ENCODE results near the gene SART1.

Gene SART1

DNA sequence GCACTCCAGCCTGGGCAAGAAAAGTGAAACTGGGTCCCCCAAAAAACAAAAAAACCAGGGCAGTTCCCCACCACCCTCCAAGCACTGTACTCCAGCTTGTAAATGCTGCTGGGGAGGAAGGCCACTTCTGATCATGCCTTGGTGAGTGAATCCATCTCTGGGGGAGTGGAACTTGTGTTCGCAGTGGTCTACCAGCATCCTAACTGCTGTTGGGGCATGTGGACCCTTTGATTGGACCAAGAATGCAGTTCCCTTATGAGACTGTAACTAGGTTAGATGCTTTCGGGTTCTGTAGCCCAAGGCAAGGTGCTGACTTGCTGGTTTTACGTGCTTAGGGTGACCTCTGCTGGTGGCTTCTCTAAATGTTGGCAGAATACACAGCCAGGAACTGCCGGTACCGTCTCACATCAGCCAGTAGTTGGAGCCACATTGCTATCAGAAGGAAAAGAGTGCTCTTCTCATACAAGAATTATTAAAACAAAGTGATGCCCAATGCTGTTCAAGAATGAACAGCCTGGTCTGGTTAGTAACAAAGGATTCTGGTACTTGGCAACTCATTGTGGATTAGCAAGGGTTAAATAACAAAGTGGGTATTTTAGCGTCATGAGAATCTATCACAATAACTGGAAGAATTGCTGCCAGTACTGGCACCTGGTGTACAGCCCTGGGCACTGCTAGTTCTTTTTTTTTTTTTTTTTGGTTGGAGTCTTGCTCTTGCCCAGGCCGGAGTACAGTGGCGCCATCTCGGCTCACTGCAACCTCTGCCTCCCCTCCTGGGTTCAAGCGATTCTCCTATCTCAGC, 27.5 kb downstream of the SART1 start:
- no peaks in the 10 kb centered on the region for H3K36me3 ChIP-seq (ENCODE audit: control insufficient read depth, insufficient read depth, low read length)
- WGBS, 2 experiments, result 51 to 53% methylated on average over 10 of the region's 10 CpGs
- H3K27ac ChIP-seq (ENCODE audit: insufficient read depth, low read depth, low read length, poor library complexity, severe bottlenecking), result peak overlapping the region; percentile 36
- H3K27me3 ChIP-seq (ENCODE audit: control insufficient read depth, insufficient read depth, low read length, poor library complexity, severe bottlenecking), result no peaks in the 10 kb centered on the region
- no peaks in the 10 kb centered on the region for H3K9me3 ChIP-seq (ENCODE audit: control insufficient read depth, low read length)
- no peaks in the 10 kb centered on the region for H3K4me1 ChIP-seq (ENCODE audit: control insufficient read depth, insufficient read depth, low read length)
- H3K4me3 ChIP-seq (ENCODE audit: insufficient read depth, low read depth, low read length), result no peak overlapping the region

DNA sequence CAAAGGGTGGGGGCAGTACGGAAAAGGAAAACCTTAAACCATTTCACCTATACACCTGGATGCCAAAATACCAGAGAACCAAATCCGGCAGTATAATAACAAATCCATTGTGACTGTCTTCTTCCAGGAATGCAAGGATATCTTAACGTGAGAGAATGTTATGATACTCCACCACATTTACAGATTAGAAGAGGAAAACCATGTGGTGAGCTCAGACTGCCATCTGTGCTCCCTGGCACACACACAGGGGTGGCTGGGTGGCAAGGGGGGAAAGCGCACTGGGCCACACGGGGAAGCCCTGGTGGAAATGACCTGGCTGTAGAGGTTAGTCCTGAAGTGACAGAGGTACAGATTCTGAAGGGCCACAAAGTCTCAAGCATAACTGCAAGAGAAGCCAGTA, 30.5 kb downstream of the SART1 start:
- no peaks in the 10 kb centered on the region for H3K27me3 ChIP-seq (ENCODE audit: control insufficient read depth, insufficient read depth, low read length, poor library complexity, severe bottlenecking)
- no peaks in the 10 kb centered on the region for H3K4me1 ChIP-seq (ENCODE audit: control insufficient read depth, insufficient read depth, low read length)
- no peak overlapping the region for H3K27ac ChIP-seq (ENCODE audit: insufficient read depth, low read depth, low read length, poor library complexity, severe bottlenecking)
- no peak overlapping the region for H3K4me3 ChIP-seq (ENCODE audit: insufficient read depth, low read depth, low read length)
- peaks cover 5% of the 10 kb centered on the region for H3K36me3 ChIP-seq (ENCODE audit: control insufficient read depth, insufficient read depth, low read length)
- H3K9me3 ChIP-seq (ENCODE audit: control insufficient read depth, low read length), result no peaks in the 10 kb centered on the region
- WGBS, 2 experiments, result 93 to 94% methylated on average over 4 to 5 of the region's 5 CpGs

DNA sequence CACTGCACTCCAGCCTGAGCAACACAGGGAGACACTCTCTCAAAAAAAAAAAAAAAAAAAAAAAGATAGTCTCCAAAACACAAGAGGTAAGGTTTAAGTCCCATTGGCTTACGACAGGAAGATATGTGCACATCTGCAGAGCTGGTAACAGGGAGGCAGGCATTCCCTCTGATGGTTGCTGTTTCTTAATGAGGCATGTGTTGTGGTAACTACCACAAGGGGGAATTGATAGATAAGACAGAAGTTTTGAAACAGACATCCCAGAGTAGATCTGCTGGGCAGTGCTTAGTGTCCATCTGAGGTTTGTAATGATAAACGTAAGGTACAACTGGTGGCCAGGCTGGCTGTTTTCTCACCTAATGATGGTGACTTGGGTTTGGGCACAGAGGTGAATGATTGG, 35.8 kb downstream of the SART1 start:
- no peak overlapping the region for H3K4me3 ChIP-seq (ENCODE audit: insufficient read depth, low read depth, low read length)
- H3K27me3 ChIP-seq (ENCODE audit: control insufficient read depth, insufficient read depth, low read length, poor library complexity, severe bottlenecking), result no peaks in the 10 kb centered on the region
- WGBS, 2 experiments, result 95 to 96% methylated on average over 2 of the region's 2 CpGs
- no peaks in the 10 kb centered on the region for H3K4me1 ChIP-seq (ENCODE audit: control insufficient read depth, insufficient read depth, low read length)
- H3K36me3 ChIP-seq (ENCODE audit: control insufficient read depth, insufficient read depth, low read length), result peaks cover 27% of the 10 kb centered on the region
- H3K9me3 ChIP-seq (ENCODE audit: control insufficient read depth, low read length), result no peaks in the 10 kb centered on the region
- no peak overlapping the region for H3K27ac ChIP-seq (ENCODE audit: insufficient read depth, low read depth, low read length, poor library complexity, severe bottlenecking)

DNA sequence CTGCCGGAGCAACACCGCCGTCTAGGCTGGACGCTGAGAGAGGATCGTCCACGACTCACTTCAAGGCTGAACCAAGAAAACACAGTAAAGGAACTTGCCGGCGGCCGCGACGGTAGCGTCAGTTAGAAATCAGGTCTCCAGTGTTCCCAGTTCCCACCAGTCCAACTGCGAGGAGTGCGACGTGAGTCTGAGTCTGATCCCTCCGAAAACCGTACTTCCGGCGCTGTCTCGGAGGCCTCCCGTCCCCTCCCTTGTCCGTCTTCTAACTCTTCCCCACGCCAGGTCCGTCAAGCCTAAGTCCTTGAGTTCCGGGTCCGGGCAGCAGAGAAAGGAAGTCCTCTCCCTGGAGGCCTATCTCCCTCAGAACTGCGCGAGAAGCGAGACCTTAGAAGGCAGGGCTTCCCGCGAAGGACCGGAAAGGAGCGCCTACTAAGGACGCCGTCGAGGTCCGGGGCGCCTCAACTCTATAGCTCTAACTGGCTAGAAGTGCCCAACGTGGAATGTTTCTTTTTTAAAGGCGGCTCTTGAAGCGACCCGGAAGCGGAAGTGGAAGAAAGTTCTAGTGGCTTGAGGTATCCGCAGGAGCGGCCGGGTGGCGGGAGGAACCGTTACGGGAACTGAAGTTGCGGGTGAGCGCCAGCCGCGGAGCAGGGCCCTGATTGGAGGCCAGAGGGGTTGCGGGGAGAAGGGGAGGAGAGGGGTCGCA, 40.6 kb downstream of the SART1 start, which contains the start of the genes BANF1 and EIF1AD:
BANF1 (plus strand) TSS at position 562 of the 706 bp plus-strand sequence. CDS start 748 bp downstream, outside the sequence.
EIF1AD (minus strand) TSS at position 216 of the 706 bp plus-strand sequence. CDS start 1,768 bp downstream, outside the sequence.
- H3K27me3 ChIP-seq (ENCODE audit: control insufficient read depth, insufficient read depth, low read length, poor library complexity, severe bottlenecking), result no peaks in the 10 kb centered on the region
- H3K27ac ChIP-seq (ENCODE audit: insufficient read depth, low read depth, low read length, poor library complexity, severe bottlenecking), result peak within 1 kb of the TSS; percentile 96
- H3K4me1 ChIP-seq (ENCODE audit: control insufficient read depth, insufficient read depth, low read length), result peaks cover 4% of the 10 kb centered on the region
- no peaks in the 10 kb centered on the region for H3K9me3 ChIP-seq (ENCODE audit: control insufficient read depth, low read length)
- H3K4me3 ChIP-seq (ENCODE audit: insufficient read depth, low read depth, low read length), result peak within 1 kb of the TSS; percentile 96
- H3K36me3 ChIP-seq (ENCODE audit: control insufficient read depth, insufficient read depth, low read length), result peaks cover 38% of the 10 kb centered on the region
- 0% methylated on average over 55 of the region's 55 CpGs for WGBS, 2 experiments

DNA sequence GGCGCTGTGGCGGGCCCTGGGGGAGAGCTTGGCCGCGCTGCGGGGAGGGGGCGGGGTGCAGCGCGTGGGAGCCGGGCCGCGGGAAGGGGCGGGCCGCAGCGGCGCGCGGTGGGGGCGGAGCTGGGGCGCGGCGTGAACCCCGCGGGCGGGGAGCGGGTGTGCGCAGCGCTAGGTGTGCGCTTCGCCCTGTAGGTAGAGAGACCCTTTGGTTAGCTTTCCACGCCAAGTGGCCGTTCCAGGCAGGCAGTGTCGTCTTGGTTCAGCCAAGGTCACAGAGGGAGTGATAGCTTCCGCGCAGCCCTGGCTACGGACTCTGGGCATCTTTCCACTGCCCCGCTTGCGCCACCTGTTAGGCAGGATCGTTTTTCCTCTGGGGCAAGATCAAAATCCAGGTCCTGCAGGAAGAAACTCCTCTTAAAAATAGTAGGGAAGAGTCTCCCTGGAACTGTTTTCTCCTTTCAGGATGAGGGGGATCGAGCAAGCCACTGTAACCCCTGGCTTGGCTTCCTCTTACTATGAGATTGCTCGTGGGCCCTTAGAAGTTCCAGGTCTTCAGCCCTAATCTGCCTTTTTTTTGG, 41.2 kb downstream of the SART1 start:
- Histone ChIP-seq H3K9me3 (ENCODE audit: control insufficient read depth, low read length) (no peaks in the 10 kb centered on the region), H3K36me3 (ENCODE audit: control insufficient read depth, insufficient read depth, low read length) (peaks cover 36% of the 10 kb centered on the region), H3K27ac (ENCODE audit: insufficient read depth, low read depth, low read length, poor library complexity, severe bottlenecking) (peak overlapping the region; percentile 96), H3K4me3 (ENCODE audit: insufficient read depth, low read depth, low read length) (peak overlapping the region; percentile 96), H3K27me3 (ENCODE audit: control insufficient read depth, insufficient read depth, low read length, poor library complexity, severe bottlenecking) (no peaks in the 10 kb centered on the region), H3K4me1 (ENCODE audit: control insufficient read depth, insufficient read depth, low read length) (peaks cover 7% of the 10 kb centered on the region)
- 1% methylated on average over 40 of the region's 40 CpGs for WGBS, 2 experiments

DNA sequence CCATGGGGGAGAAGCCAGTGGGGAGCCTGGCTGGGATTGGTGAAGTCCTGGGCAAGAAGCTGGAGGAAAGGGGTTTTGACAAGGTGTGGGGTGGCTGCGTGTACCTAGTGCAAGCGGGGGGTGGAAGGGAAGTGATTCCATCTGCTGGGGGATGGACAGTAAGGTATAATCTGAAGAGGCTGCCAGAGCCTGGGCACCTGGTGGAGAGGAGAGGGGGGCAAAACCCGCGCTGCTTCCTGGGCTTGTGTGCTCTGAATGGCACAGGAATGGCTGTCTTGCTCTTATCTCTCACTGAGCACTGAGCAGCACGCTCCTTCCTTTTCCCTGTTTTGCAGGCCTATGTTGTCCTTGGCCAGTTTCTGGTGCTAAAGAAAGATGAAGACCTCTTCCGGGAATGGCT, 41.8 kb downstream of the SART1 start:
- Histone ChIP-seq H3K36me3 (ENCODE audit: control insufficient read depth, insufficient read depth, low read length) (peaks cover 31% of the 10 kb centered on the region), H3K27ac (ENCODE audit: insufficient read depth, low read depth, low read length, poor library complexity, severe bottlenecking) (no peak overlapping the region), H3K9me3 (ENCODE audit: control insufficient read depth, low read length) (no peaks in the 10 kb centered on the region), H3K4me1 (ENCODE audit: control insufficient read depth, insufficient read depth, low read length) (peaks cover 7% of the 10 kb centered on the region), H3K27me3 (ENCODE audit: control insufficient read depth, insufficient read depth, low read length, poor library complexity, severe bottlenecking) (no peaks in the 10 kb centered on the region), H3K4me3 (ENCODE audit: insufficient read depth, low read depth, low read length) (peak overlapping the region; percentile 96)
- 88 to 91% methylated on average over 6 of the region's 6 CpGs for WGBS, 2 experiments

DNA sequence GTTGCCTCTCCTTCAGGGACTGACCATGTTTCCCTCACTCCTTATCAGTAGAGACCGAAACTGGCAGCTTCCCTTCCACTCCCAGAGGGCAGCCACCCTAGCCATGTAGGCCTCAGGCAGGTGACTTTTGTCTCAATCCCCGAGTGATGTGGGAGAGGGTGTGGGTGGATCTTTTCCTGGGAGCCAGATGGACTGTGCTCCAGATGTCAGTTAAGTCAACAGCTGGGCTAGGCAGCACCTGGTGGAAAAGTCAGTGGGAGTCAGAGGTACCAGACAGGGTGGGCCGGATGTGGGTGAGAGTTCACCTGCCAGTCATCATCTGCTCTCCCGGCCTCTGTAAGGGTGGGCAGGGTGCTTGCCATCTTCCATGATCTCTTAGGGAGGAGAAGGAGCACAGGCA, 42.7 kb downstream of the SART1 start:
- Histone ChIP-seq H3K27ac (ENCODE audit: insufficient read depth, low read depth, low read length, poor library complexity, severe bottlenecking) (no peak overlapping the region), H3K27me3 (ENCODE audit: control insufficient read depth, insufficient read depth, low read length, poor library complexity, severe bottlenecking) (no peaks in the 10 kb centered on the region), H3K4me1 (ENCODE audit: control insufficient read depth, insufficient read depth, low read length) (peaks cover 7% of the 10 kb centered on the region), H3K36me3 (ENCODE audit: control insufficient read depth, insufficient read depth, low read length) (peaks cover 23% of the 10 kb centered on the region), H3K4me3 (ENCODE audit: insufficient read depth, low read depth, low read length) (no peak overlapping the region), H3K9me3 (ENCODE audit: control insufficient read depth, low read length) (no peaks in the 10 kb centered on the region)
- 96 to 97% methylated on average over 4 of the region's 4 CpGs for WGBS, 2 experiments

DNA sequence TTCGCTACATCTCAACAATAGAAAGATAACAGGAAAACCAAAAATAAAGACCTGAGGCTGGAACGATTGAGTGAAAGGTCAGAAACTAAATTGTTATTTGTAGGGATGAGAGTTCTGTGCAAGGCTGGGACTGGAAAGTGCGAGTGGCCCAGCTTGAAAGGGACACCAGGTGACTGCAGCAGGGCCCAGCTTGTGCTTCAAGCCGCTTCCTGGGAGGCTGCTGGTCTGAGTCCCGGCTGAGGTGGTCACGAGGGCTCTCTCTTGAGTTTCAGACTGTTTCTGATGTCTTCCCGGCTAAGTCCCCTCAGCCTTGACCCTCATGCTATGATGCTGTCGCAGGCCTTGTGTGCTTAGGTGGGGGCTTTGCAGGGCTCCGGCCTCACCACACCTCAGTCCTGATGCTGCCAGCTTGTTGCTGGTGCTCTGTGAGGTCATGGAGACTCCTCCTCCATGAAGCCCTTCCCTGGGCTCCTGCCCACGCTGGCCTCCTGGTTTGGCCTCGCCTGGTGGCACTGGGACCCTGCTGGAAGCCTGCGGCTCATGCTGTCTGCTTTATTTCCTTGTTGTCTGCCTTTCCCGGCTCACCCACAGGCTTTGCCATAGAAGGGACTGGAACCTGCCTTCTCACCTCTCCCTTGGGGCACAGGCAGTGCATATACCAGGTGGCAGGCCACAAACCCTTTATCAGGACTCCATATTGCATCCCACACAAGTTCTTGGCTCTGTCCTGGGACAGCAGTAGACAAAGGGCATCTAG, 44.8 kb downstream of the SART1 start:
- peaks cover 16% of the 10 kb centered on the region for H3K36me3 ChIP-seq (ENCODE audit: control insufficient read depth, insufficient read depth, low read length)
- H3K27ac ChIP-seq (ENCODE audit: insufficient read depth, low read depth, low read length, poor library complexity, severe bottlenecking), result no peak overlapping the region
- 85 to 86% methylated on average over 13 of the region's 13 CpGs for WGBS, 2 experiments
- H3K9me3 ChIP-seq (ENCODE audit: control insufficient read depth, low read length), result no peaks in the 10 kb centered on the region
- peaks cover 4% of the 10 kb centered on the region for H3K27me3 ChIP-seq (ENCODE audit: control insufficient read depth, insufficient read depth, low read length, poor library complexity, severe bottlenecking)
- no peak overlapping the region for H3K4me3 ChIP-seq (ENCODE audit: insufficient read depth, low read depth, low read length)
- H3K4me1 ChIP-seq (ENCODE audit: control insufficient read depth, insufficient read depth, low read length), result peaks cover 7% of the 10 kb centered on the region

DNA sequence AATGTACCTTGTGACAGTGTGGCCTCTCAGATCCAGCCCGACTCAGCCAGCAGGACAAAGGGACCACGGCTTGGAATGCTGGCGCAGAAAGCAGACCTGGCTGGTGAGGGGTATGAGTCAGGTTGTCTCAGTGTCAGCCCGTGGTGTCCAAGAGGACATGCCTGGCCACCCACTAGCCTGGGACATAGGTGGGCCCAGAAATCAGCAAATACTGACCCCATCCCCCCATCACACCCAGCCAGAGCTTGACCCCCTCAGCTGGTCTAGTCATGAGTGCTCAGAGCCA, 45.3 kb downstream of the SART1 start:
- H3K9me3 ChIP-seq (ENCODE audit: control insufficient read depth, low read length), result no peaks in the 10 kb centered on the region
- 78 to 81% methylated on average over 4 of the region's 4 CpGs for WGBS, 2 experiments
- H3K36me3 ChIP-seq (ENCODE audit: control insufficient read depth, insufficient read depth, low read length), result peaks cover 16% of the 10 kb centered on the region
- H3K27me3 ChIP-seq (ENCODE audit: control insufficient read depth, insufficient read depth, low read length, poor library complexity, severe bottlenecking), result peaks cover 9% of the 10 kb centered on the region
- no peak overlapping the region for H3K27ac ChIP-seq (ENCODE audit: insufficient read depth, low read depth, low read length, poor library complexity, severe bottlenecking)
- no peak overlapping the region for H3K4me3 ChIP-seq (ENCODE audit: insufficient read depth, low read depth, low read length)
- peaks cover 7% of the 10 kb centered on the region for H3K4me1 ChIP-seq (ENCODE audit: control insufficient read depth, insufficient read depth, low read length)
